Measurements from ENCODE around the gene EFCAB11.

The EFCAB11 gene

DNA sequence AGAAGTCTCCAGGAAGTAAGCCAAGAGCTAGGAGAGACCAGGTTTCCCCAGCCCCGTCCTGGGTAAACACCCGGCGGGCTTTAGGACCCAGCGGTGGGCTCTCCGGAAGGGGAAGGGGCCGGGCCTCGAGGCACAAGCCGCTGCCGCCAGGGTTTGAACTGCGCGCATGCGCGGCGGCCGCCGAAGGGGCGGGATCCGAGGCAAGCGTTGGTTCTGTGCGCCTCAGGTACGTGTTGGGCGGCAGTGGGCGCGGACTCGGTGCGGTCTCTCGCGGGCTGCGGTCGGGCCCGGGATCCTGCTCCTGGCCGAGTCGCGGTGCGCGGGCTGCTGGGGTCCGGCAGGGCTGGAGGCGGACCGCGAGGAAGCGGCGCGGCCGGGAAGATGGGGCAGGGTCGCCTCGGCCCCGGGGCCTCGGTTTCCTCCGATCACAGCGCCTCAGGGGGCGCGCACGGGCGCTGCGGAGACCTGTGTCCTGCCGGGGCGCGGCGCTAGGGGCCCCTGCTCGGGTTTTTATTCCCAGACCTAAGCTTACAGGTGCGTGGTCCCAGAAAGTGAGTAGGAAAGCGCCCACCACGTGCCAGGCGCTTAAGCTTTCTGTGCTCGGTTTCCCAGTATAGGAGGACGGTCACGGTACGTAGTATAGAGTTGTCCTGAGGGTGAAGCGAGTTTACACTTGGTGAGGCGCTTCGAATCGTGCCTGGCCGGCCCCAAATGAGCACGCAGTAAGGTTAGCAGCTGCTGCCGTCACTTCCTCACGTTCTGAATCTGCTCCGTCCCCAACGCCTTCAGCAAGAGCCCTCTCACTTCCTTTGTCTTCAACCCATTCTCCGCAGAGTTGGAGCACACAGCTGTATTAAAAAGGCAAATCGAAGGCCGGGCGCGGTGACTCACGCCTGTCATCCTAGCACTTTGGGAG is 1.5 kb upstream of the EFCAB11 start, which contains the start of gene TDP1:
TDP1 (plus strand) TSS at position 183 of the 916 bp plus-strand sequence. CDS start 7,188 bp downstream, outside the sequence.
- peak; percentile 96 for DNase-seq

DNA sequence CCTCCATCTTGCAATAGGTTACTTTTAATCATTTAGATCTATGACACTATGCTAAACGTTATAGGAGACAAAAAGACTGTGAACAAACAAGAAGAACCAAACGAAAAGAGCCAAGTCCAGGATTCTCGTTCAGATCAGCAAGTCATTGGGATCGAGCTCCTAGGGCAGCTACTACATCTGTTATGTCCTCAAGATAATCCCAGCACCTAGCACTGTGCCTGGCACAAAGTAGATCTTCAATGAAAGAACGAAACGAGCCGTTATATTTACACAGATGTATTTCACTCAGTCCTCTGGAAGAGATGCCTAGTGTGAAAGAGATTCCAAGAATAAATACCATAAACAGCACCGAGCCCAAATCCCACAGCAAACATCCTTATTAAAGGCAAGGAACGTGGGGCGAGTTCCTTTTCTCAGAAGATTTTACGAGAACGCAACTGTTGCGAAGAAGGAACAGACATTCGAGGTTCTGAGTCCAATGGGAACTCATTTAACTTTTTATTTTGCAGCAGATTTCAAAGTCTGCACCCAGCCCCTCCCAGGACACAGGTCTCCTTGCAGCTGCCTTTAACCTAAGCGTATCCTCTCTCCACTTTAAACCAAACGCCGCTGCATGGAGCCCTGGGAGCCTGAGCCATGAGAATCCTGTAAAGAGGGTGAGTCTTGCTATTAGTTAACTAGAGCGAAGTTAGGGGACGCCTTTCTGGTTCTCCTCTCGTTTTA is 653 bp upstream of the EFCAB11 start:
- DNase-seq = no peak

DNA sequence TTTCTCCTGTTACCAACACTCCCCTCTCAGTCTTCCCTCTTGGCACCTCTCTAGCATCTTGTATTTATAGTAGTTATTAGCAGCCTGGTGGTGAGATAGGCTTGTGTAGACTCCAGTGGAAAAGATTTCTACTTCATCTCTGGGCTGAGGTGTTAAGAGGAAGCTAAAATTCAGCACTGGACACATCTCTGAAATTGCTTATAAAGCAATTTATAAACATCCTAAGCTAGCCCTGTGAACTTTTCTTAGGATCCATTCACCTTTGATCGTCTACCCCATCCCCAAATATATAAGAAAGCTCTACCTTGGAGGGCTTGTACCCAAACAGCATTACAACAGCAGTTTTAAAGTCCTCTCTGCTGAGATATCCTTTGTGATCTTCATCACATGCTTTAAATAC is 928 bp downstream of the EFCAB11 start:
- no peak for DNase-seq

DNA sequence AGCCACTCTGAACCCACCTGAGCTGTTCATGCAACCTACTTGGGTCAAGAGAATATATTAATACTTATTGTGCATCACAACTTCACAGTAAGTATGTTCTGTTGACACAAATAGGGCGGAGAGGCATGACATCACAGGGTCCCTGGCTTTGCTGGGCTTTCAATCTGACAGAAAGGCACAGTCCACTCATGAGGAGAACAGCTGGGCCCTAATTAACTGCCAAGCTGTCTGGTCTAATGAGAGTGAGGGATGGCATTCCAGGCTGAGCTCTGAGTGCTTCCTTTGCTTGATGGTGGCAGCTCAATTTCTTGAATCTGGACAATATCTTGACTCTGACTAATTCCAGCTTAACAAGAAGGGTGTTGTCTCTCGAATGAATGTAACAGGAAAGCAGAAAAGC is 2.0 kb downstream of the EFCAB11 start:
- DNase-seq = peak; percentile 43

DNA sequence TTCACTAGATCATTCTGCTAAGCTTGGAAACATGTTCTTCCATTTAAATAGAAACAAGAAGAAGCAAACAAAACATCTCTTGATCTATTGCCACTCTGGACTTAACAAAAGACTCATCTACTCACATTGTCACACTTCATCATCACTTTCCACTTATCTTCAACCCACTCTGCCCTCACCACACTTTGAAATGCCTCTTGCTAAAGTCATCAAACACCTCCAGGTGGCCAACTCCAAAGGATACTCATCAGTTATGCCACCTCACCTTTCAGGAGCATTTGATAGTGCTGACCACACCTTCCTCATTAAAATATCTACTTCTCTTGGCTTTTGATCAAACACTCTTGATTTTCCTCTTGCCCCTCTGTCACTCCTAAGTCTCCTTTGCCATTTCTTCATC is 7.2 kb downstream of the EFCAB11 start:
- no peak for DNase-seq

DNA sequence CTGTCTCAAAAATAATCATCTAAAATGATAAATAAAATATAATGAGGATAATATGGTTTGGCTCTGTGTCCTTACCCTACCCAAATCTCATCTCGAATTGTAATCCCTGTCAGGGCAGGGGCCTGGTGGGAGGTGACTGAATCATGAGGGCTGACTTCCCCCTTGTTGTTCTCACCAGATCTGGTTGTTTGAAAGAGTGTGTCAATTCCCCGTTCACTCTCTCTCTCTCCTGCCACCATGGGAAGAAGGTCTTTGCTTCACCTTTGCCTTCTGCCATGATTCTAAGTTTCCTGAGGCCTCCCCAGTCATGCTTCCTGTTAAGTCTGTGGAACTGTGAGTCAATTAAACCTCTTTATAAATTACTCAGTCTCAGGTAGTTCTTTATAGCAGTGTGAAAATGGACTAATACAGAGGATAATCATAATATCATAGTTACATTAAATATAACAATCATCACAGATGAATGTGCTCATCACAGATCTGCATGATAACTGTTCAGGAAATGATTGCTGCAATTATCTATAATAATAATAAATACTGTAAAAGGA is 12.6 kb downstream of the EFCAB11 start:
- no peak for DNase-seq

DNA sequence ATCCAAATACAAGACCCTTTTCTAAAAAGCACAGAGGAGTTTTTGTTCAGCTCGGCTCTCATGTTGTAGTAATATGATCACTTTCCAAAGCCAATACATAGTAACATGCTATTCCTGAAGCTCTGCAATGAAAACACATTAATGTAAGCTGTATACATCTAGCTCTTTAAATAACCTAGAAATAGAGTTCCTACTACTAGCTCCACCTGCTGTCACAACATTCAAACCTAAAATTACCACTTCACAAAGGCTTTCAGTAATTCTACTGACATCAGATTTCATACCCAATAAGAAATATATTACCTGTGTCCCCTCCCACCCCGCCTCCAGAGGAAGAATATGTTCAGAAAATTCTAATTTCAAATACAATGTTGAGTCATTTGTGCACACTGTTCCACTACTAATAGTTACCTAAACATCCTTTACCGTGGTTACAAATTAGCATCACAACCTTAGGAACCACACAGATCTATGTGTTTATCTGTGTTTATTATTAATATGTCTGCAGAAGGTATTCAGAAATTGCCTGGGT is 17.8 kb downstream of the EFCAB11 start:
- DNase-seq = no peak

DNA sequence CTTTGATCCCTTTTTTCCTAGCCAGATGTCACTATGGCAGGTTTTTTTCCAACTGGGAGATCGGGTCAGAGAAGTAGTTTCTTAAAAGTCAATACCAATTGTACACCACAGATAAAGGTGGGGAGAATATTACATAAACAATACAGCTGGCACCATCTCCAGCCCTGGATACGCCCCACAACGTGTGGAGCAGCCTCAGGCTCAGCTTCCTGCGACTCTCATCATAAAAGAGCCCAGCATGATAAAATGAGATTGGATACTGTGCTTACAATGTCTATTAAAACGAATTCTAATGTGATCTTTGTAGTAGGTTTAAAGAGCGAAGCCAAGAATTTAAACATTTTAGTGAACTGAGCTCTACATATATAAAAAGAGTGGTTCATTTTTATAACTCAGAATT is 21.5 kb downstream of the EFCAB11 start:
- DNase-seq = no peak

DNA sequence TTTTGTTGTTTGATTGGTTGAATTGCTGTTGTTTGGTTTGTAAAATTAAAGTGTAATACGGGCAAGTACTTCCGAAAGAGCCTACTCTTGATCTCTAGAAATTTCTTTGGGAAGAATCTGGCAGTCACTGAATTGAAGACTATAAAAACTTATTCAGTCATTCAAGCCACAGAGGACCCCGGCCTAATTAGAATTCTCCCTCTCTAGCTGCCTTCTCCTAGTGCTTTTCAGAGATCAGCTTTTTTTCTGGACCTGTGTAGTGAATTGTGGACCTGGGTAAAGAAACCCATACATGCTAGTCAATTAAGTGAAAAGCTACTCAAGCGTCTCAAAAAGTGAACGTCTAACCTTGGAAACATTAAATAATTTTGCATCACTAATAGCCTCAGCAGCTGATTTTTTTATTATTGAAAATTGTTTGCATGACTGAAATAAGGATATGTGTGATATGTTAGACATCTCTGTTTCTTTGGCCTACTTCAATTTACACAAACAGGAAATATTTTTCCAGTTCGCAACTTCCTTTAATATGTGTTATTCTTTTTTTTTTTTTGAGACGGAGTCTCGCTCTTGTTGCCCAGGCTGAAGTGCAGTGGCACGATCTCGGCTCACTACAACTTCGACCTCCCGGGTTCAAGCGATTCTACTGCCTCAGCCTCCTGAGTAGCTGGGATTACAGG is 27.2 kb downstream of the EFCAB11 start:
- no peak for DNase-seq

DNA sequence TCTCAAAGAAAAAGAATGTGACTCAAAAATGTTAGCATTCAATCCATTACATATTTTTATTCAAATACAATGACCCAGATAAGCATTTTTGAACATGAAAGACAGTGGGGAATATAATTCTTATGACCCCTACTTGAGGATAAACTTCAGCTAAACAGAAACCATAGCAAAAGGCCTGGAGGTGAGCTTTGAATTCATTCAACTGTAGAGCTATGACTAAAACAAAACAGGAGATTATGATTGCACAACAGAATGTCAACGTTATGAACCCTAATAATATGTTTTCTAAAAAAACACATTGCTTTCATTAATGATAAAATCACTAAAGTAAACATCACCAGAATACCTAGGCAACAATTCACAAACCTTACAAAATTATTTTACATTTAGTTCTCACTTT is 27.8 kb downstream of the EFCAB11 start:
- no peak for DNase-seq

DNA sequence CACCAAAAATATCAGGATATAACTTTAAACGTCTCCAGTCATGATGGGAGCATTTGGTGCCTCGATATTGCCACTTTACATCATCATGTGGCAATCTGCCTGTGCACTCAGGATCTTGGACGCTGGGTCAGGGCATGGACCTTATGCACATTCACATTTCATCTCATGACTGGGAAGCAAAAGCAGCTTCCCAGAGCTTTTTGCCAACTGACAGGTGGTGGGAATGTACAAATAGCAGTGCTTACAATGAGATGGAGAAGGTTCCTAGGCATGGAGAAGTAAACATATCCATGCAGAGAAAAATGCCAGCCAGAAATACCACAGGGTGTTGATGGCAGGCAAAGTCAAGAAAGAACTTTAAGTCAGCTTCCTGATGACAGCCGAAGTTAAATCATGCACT is 30.3 kb downstream of the EFCAB11 start:
- DNase-seq = no peak

DNA sequence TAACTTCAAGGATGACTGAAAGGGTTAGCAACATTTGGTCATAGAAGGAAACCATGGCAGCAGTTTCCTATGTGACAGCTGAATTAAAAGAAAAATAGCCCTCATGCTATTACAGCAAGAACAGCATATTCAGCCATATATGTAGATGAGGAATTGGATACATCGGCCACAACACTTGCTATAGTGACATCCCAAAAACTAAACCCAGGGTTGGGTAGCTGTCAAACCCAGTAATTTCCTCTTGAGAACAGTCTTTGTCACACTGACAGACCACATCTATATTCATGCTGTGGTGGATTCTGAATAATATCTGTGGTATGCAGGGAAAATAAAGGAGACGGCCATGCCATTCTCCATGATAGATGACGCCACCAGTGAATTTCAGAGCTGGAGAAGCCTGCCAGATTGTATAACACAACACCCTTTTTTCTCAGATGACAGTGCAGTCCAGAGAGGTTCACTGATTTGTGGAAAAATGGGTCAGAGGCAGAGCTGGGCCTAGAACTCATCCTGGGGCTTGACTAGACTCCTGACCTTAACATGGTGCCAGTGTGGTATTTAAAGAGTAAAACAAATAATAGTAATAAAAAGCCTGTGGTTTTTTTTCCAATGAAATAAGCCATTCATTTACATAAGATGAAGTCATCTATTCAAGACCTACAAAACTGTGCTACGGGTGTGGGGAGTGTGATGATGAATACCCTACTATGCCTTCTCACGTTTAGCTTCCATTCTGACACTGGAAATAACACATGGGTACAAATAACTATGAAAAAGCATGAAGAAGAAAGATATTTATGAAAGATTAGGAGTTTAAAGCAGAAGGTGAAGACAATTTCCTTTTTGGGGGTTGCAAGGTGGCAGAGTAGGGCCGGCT is 32.3 kb downstream of the EFCAB11 start:
- peak; percentile 26 for DNase-seq

DNA sequence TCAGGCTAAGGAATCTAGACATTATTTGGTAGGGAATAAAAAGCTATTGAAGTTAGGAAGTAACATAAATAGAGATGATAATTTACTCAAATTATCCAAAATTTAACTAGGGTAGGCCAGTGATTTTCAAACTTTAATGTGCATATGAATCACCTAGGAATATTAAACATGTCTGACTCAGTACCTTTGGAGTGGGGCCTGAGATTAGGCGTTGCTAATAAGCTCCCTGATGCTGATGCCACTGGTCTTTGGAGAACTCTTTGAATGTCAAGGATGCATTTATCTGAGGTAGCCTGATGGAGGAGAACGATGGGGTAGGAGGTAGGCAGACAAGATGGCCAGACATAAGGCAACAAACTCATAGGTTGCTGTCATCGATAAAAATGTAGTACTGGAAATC is 33.2 kb downstream of the EFCAB11 start:
- DNase-seq = no peak

DNA sequence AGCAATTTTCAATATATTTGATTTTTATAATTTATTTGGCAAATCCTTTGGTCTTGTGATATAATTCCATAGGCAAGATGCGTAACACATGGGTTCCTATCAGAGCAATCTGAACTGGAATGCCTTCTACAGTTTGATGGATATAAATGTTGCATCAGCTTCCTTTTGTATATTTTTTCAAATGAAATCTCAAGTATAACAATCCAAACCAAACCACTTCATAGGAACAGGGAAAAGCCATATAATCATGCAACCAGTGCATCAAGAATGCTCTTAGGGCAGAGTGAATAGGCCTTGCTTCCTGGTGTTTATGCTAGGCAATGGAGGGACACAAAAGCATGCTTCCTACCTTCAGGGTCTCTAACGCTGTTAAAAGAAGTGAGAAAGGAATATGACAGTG is 34.5 kb downstream of the EFCAB11 start:
- no peak for DNase-seq

DNA sequence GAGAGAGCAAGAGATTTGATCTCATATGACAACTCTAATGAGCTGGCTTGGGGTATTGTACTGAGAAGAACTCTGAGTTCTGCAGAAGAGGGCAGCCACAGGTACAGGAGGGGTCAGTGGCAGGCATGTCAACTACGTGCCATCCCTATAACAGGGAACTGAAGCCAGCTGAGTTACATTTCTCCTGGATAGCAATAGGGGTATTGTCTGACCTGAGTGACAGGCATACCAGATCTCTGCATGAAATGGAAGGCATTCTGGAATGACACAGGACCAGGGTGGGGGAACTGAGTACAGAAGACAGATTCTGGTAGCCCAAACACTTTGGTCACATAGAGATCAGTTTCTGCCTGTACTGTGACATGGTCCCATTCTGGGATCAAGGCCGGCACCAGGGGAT is 35.8 kb downstream of the EFCAB11 start:
- DNase-seq = no peak

DNA sequence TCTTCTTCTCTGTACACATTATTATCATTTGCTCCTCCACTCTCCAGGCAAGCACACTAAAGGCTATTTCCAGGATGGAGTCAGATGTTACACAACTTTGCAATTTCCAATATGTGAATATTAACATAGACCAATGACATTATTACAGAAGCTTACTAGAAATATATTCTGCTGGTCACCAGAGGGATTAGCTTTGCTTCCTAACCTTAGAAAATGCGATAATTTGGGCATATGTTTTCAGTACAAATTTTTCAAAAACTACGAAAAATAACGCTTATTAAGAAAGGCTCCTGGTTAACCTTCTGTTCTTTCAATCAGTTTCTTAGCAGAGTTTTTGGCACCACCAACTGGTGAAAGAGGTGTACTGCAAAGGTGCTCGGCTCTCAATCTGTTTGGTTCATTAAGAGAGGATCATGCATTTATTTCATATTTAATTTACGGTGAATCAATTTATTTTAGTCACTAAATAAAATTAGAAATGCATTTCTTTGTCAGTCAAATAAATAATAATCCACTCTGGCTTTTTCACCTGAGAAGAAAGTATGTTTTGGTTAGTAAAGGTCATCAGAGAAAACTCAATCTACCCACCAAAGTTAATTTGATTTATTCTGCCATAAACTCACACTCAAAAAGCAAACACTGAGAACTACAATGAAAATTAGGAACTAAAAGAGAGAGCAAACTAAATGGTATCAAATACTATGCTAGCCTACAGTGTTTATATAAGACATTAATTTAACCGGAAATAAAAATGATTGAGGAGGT is 39.2 kb downstream of the EFCAB11 start:
- DNase-seq = peak; percentile 76

DNA sequence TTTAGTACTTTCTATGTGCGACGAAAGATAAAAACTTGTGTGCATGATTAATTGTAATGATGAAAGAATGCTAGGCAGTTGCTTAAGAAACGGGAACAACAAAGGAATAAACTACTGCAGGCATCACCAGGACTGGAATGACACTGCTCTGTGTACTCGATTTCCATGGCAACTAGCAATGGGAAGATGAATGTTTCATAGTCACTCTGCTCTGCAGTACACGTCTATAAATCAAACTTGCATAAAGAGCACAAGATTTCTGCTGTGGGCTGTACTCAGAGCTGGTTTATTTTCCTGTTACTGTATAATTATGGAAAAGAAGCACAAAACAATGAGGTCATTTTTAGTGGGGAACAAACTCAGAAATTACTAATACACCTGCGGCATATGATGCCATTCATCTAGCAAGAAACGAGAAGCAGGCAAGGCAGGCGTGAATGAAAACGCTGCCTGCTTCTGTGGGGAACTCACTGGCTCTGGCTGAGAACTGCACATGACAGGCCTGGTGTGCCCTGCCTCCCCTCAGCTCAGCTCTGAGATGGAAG is 41.8 kb downstream of the EFCAB11 start:
- peak; percentile 67 for DNase-seq

DNA sequence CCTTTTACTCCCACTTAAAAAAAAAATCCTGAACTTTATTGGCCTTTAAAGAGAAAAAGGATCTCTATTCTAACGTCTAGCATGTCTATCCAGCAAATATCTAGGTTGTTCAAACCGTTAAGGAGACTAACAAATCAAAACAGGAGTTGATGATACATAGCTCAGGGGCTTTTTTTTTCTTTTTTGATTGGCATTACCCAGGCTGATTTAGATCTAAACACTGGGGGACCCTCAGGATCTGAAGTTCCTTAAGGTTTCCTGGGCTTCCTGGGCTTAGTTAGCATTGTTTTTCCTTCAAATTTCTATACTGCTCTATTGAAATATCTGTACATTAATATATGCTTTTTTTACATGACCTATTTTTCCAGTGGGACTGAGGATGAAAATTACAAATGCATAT is 42.3 kb downstream of the EFCAB11 start:
- DNase-seq = peak; percentile 26

DNA sequence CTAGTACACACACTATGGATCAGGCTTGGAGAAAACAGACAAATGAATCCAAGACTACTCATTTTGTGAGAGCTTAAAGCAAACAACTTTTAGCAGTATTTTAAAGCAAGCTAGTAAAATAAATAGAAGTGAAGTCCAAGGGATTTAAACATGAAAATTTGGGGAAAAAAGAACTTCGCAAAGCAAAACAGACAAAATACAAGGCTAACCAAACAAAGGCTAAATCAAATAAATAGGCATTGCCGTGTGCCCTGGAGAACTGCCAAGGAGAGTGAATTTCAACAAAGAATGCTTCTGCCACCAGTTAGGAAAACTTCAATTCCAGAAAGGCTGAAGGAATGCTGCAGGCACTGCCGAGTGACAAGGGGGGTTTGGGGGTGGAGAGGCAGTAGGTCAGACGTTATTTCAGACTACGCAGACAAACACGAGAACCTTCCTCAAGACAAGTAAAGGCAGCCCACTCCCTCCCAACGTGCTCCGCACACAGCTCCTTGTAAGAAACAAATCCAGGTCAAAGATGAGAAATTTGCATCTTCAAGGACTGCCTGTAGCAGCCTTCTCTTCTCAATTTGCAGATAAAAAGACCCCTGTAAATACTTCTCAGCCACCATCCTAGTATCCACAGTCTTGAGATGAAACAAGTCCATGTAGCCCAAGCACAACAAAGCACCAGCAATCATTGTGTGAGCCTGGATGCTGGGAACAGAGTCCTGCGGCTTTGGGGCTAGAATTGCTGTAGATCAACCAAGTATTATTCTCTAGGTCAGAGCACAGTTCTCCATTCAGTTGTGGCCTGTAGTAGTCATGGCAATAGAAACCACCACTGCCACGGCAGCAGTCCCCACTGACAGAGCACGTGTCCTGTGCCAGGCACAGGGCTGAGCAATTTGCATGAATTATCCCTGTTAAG is 43.3 kb downstream of the EFCAB11 start:
- DNase-seq = peak; percentile 66

DNA sequence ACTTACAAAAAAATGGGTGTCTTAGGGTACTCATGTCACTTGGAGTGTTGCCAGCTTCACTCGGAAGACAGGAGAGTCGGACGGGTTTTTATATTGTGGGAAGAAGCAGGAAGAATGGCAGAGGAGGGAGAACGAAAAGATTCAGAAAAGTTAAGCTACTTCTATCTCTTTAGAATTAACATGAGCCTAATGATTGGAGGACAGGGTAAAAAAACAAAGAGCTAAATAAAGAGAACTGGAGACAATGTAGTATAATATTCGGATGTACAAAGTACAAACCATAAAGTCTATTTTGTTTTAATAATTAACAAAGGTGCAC is 43.9 kb downstream of the EFCAB11 start:
- no peak for DNase-seq
